Gastrocnemius medialis (tissue), 4 donors: ENCODE data around the gene TMEM114. TPM values are rescaled to one million over a fixed set of nuclear protein-coding genes. Genes with fewer than 3 reads are reported as not detected.

Experiments
- ATAC-seq, 2 donors: fragments of 150-250 bp; one replicate each; pipeline ENCODE4 v1.9.1; 2016
- DNase-seq, 2 donors: peaks; one replicate each; pipeline ENCODE4 v3.0.0-alpha.2; 2019
- H3K27ac ChIP-seq, 4 donors: fragments of 200-600 bp; sonication (generic); 1 replicate in 1 of 4; 2 replicates in 3 of 4; pipeline ENCODE4 v1.5.1; 2016 to 2018; ENCODE audit warnings: mild to moderate bottlenecking in 2 of 4, moderate library complexity in 1 of 4
- H3K27me3 ChIP-seq, 3 donors: fragments of 200-600 bp; sonication (generic) in 2 of 3; 1 replicate in 1 of 3; 2 replicates in 2 of 3; pipeline versions ENCODE4 v1.5.1 to v1.6.0; 2016 to 2019; ENCODE audit warnings: mild to moderate bottlenecking in 1 of 3, moderate library complexity in 1 of 3
- H3K36me3 ChIP-seq, 2 donors: fragments of 200-600 bp; sonication (generic) in 1 of 2; one replicate each; pipeline ENCODE4 v1.5.1; 2017 to 2018
- H3K4me1 ChIP-seq, 2 donors: fragments of 200-600 bp; sonication (generic) in 1 of 2; one replicate each; pipeline ENCODE4 v1.5.1; 2016 to 2017; ENCODE audit warnings: mild to moderate bottlenecking in 2 of 2
- H3K4me3 ChIP-seq, 4 donors: fragments of 200-600 bp; sonication (generic) in 3 of 4; 1 replicate in 1 of 4; 2 replicates in 3 of 4; pipeline ENCODE4 v1.5.1; 2016 to 2019; ENCODE audit warnings: mild to moderate bottlenecking in 2 of 4
- H3K9me3 ChIP-seq, 3 donors: fragments of 200-600 bp; sonication (generic) in 2 of 3; 1 replicate in 1 of 3; 2 replicates in 2 of 3; pipeline ENCODE4 v1.5.1; 2016 to 2019
- CTCF ChIP-seq, 5 experiments: fragments of 450-650 bp in 3 of 5; fragments of 200-600 bp in 2 of 5; sonication (generic) in 2 of 5; IDR thresholded peaks in 4 of 5; conservative IDR thresholded peaks in 1 of 5; 1 replicate in 4 of 5; 2 replicates in 1 of 5; pipeline ENCODE4 v1.5.1; 2016 to 2019; ENCODE audit warnings: antibody characterized with exemption in 5 of 5, mild to moderate bottlenecking in 3 of 5, moderate library complexity in 3 of 5
- POLR2A ChIP-seq, 2 donors: fragments of 450-650 bp; IDR thresholded peaks; one replicate each; pipeline ENCODE4 v1.6.1; 2017; ENCODE audit warnings: antibody characterized with exemption in 2 of 2, mild to moderate bottlenecking in 2 of 2, moderate library complexity in 2 of 2
- in situ Hi-C, 4 donors: fragments of 200-750 bp; cut with MboI; loops; one replicate each; pipeline versions ENCODE4 v1.15.0 to v1.8.0; 2017; ENCODE audit warnings: low sequenced_read_pairs in 4 of 4
- intact Hi-C: fragments of 100-400 bp; cut with DNase I; formaldehyde crosslinking; loops from one replicate; pipeline ENCODE4 v1.15.1; 2023; ENCODE audit warnings: low total_unique reads
- total RNA-seq, 4 donors: library from RNA; depleted of rRNA; stranded (reverse); fragments of >200 nt; gene quantifications; one replicate each; pipeline versions ENCODE4 v1.1.0 to v1.2.3, GENCODE V29; 2016

Gene TMEM114
- total RNA-seq, 4 donors from 2014 or later, result not detected

- DNase-seq, result no peak
- Histone ChIP-seq H3K4me1 (no peaks in the 10 kb centered on the region), H3K9me3 (no peaks in the 10 kb centered on the region), H3K27ac (no peak overlapping the region), H3K4me3 (no peak overlapping the region), H3K36me3 (no peaks in the 10 kb centered on the region), H3K27me3 (no peaks in the 10 kb centered on the region)
- TF ChIP-seq CTCF (IDR thresholded peaks at IDR 0.05 in 4 of 5, conservative IDR thresholded peaks at IDR 0.05 in 1 of 5) (no peak), POLR2A (IDR thresholded peaks at IDR 0.05) (no peak)
- in situ Hi-C loops, result no loop called here
- no peak for ATAC-seq
- intact Hi-C loops, result no loop called here
Measured at GRCh38 chr16:8607214-8607613, 16.9 kb upstream of the TMEM114 start.

- in situ Hi-C loops (no loop called here), intact Hi-C loops (no loop called here)
- ATAC-seq (no peak), DNase-seq (no peak)
- Histone ChIP-seq H3K27me3 (no peaks in the 10 kb centered on the region), H3K4me3 (no peak overlapping the region), H3K9me3 (no peaks in the 10 kb centered on the region), H3K4me1 (no peaks in the 10 kb centered on the region), H3K27ac (no peak overlapping the region), H3K36me3 (no peaks in the 10 kb centered on the region)
- TF ChIP-seq CTCF (IDR thresholded peaks at IDR 0.05 in 4 of 5, conservative IDR thresholded peaks at IDR 0.05 in 1 of 5), result no peak
- TF ChIP-seq POLR2A (IDR thresholded peaks at IDR 0.05), result no peak
Measured at GRCh38 chr16:8605554-8605953, 15.2 kb upstream of the TMEM114 start.

GRCh38 chr16:8600144-8600775 lies 9.9 kb upstream of the TMEM114 start:
- Histone ChIP-seq H3K27me3 (no peaks in the 10 kb centered on the region), H3K27ac (no peak overlapping the region), H3K36me3 (no peaks in the 10 kb centered on the region), H3K9me3 (no peaks in the 10 kb centered on the region), H3K4me3 (no peak overlapping the region), H3K4me1 (no peaks in the 10 kb centered on the region)
- in situ Hi-C loops, result no loop called here
- intact Hi-C loops, result no loop called here
- no peak for TF ChIP-seq POLR2A (IDR thresholded peaks at IDR 0.05)
- no peak for TF ChIP-seq CTCF (IDR thresholded peaks at IDR 0.05 in 4 of 5, conservative IDR thresholded peaks at IDR 0.05 in 1 of 5)
- DNase-seq (no peak), ATAC-seq (no peak)

GRCh38 chr16:8596581-8596980 lies 6.3 kb upstream of the TMEM114 start:
- intact Hi-C loops, result no loop called here
- ATAC-seq (no peak), DNase-seq (no peak)
- no peak for TF ChIP-seq CTCF (IDR thresholded peaks at IDR 0.05 in 4 of 5, conservative IDR thresholded peaks at IDR 0.05 in 1 of 5)
- H3K4me1 ChIP-seq, result no peaks in the 10 kb centered on the region
- H3K4me3 ChIP-seq, result no peak overlapping the region
- in situ Hi-C loops, result no loop called here
- H3K27me3 ChIP-seq, result peaks cover 0 to 10% (median 6%) of the 10 kb centered on the region in 3 donors
- H3K27ac ChIP-seq, result no peak overlapping the region
- H3K36me3 ChIP-seq, result no peaks in the 10 kb centered on the region
- H3K9me3 ChIP-seq, result no peaks in the 10 kb centered on the region

GRCh38 chr16:8595783-8596182 lies 5.5 kb upstream of the TMEM114 start:
- no peaks in the 10 kb centered on the region for H3K4me1 ChIP-seq
- in situ Hi-C loops, result no loop called here
- peaks cover 0 to 17% (median 10%) of the 10 kb centered on the region in 3 donors for H3K27me3 ChIP-seq
- no peak overlapping the region for H3K4me3 ChIP-seq
- H3K27ac ChIP-seq, result no peak overlapping the region
- DNase-seq (no peak), ATAC-seq (no peak)
- H3K9me3 ChIP-seq, result no peaks in the 10 kb centered on the region
- H3K36me3 ChIP-seq, result no peaks in the 10 kb centered on the region
- TF ChIP-seq CTCF (IDR thresholded peaks at IDR 0.05 in 4 of 5, conservative IDR thresholded peaks at IDR 0.05 in 1 of 5) (no peak), POLR2A (IDR thresholded peaks at IDR 0.05) (no peak)
- intact Hi-C loops, result no loop called here
